Caco-2 (cell line): ENCODE results near the gene TGM1. TPM values are rescaled to one million over a fixed set of nuclear protein-coding genes. Genes with fewer than 3 reads are reported as not detected.
"Not testable (repeated sequence)": the region's sequence is repeated elsewhere in the genome, so short reads cannot be mapped to it uniquely, and the experiment has no call there.

Experiments
- BruUV-seq: library from RNA; stranded (reverse); fragments of 400-500 nt; replicated peaks from 2 replicates; lab custom pipeline; 2021; lab: Mats Ljungman, UMichigan
- CTCF ChIA-PET: fragments of 300-600 bp; sonication (Branson Sonifier 250); formaldehyde crosslinking; loops from one replicate; lab custom pipeline; 2022; ENCODE audit warnings: antibody characterized with exemption; lab: Charles Lee
- POLR2A ChIA-PET: fragments of 300-600 bp; sonication (Branson Sonifier 250); formaldehyde crosslinking; loops from one replicate; lab custom pipeline; 2022; ENCODE audit warnings: antibody characterized with exemption; lab: Charles Lee
- DNase-seq, 2 experiments: peaks; one replicate each; pipeline versions ENCODE4 v3.0.0 to v3.0.0-alpha.2; 2020 to 2022
- H3K27me3 ChIP-seq: replicated peaks from 2 replicates; pipeline ENCODE4 v1.6.0; 2011; ENCODE audit warnings: low read length; ENCODE audit not compliant: control insufficient read depth, insufficient read depth
- H3K36me3 ChIP-seq: 2 replicates; pipeline ENCODE4 v1.5.1; 2011; ENCODE audit warnings: low read length; ENCODE audit not compliant: control insufficient read depth, insufficient read depth
- H3K4me1 ChIP-seq: fragments of 250-450 bp; sonication (Bioruptor Pico); 2 replicates; pipeline ENCODE4 v1.5.1; 2020; ENCODE audit warnings: mild to moderate bottlenecking
- H3K4me3 ChIP-seq: 2 replicates; pipeline ENCODE4 v1.5.1; 2011; ENCODE audit warnings: low read depth, mild to moderate bottlenecking, control low read depth, low read length
- H3K9me3 ChIP-seq: fragments of 250-450 bp; sonication (Bioruptor Pico); 2 replicates; pipeline ENCODE4 v1.5.1; 2020; ENCODE audit warnings: mild to moderate bottlenecking, moderate library complexity
- H3K27ac Mint-ChIP-seq: one replicate; pipeline ENCODE4 v1.8.0; 2022; ENCODE audit warnings: mixed read lengths; ENCODE audit not compliant: unreplicated experiment
- H3K27me3 Mint-ChIP-seq: one replicate; pipeline ENCODE4 v1.8.0; 2022; ENCODE audit warnings: mixed read lengths; ENCODE audit not compliant: insufficient read depth, unreplicated experiment
- H3K36me3 Mint-ChIP-seq: one replicate; pipeline ENCODE4 v1.8.0; 2022; ENCODE audit warnings: mild to moderate bottlenecking, mixed read lengths; ENCODE audit not compliant: insufficient read depth, unreplicated experiment
- H3K4me1 Mint-ChIP-seq: one replicate; pipeline ENCODE4 v1.8.0; 2022; ENCODE audit warnings: low read depth, mixed read lengths; ENCODE audit not compliant: unreplicated experiment
- H3K4me3 Mint-ChIP-seq: one replicate; pipeline ENCODE4 v1.8.0; 2022; ENCODE audit warnings: mild to moderate bottlenecking, moderate library complexity, mixed read lengths; ENCODE audit not compliant: unreplicated experiment
- H3K9me3 Mint-ChIP-seq: one replicate; pipeline ENCODE4 v1.8.0; 2022; ENCODE audit warnings: mixed read lengths; ENCODE audit not compliant: unreplicated experiment
- CTCF ChIP-seq, 2 experiments: fragments of 200-600 bp in 1 of 2; IDR thresholded peaks; 1 replicate in 1 of 2; 2 replicates in 1 of 2; pipeline versions ENCODE4 v1.5.1 to v1.8.0; 2011 to 2022; ENCODE audit warnings: antibody characterized with exemption in 1 of 2, control low read depth in 1 of 2, inconsistent platforms in 1 of 2, low read depth in 1 of 2, low read length in 1 of 2, mild to moderate bottlenecking in 1 of 2, moderate library complexity in 1 of 2; ENCODE audit not compliant: insufficient read depth in 1 of 2, severe bottlenecking in 1 of 2, unreplicated experiment in 1 of 2
- intact Hi-C: fragments of 100-400 bp; cut with micrococcal nuclease; formaldehyde crosslinking; loops from one replicate; pipeline ENCODE4 v1.10.0; 2022; ENCODE audit not compliant: unreplicated experiment
- total RNA-seq: library from RNA; stranded (reverse); gene quantifications from 2 replicates; pipeline ENCODE4 v1.2.3, GENCODE V29; 2022

TGM1 gene
- total RNA-seq, 1 experiment from 2014 or later, result 5.9 TPM

GRCh38 chr14:24206260-24207103 is 56.5 kb downstream of the TGM1 start:
- H3K4me3 ChIP-seq, result no peak overlapping the region
- POLR2A ChIA-PET, result no interaction called here
- Mint-ChIP-seq H3K27me3 (no peaks in the 10 kb centered on the region), H3K27ac (no peak overlapping the region), H3K9me3 (peaks cover 15% of the 10 kb centered on the region), H3K36me3 (peaks cover 52% of the 10 kb centered on the region), H3K4me1 (no peaks in the 10 kb centered on the region), H3K4me3 (no peak overlapping the region)
- H3K9me3 ChIP-seq, result peaks cover 6% of the 10 kb centered on the region
- no peaks in the 10 kb centered on the region for H3K27me3 ChIP-seq
- peaks cover 4% of the 10 kb centered on the region for H3K36me3 ChIP-seq
- H3K4me1 ChIP-seq, result no peaks in the 10 kb centered on the region
- TF ChIP-seq CTCF (IDR thresholded peaks at IDR 0.05; ENCODE audit: insufficient read depth in 1 of 2, low read depth in 1 of 2, low read length in 1 of 2, severe bottlenecking in 1 of 2, unreplicated experiment in 1 of 2), result no peak
- DNase-seq, result no peak
- CTCF ChIA-PET, result no interaction called here
- no TSS peak for BruUV-seq
- intact Hi-C loops, result no loop called here

GRCh38 chr14:24204163-24205146 is 58.5 kb downstream of the TGM1 start:
- no peak for DNase-seq

GRCh38 chr14:24203249-24203886 is 59.6 kb downstream of the TGM1 start:
- peaks cover 21% of the 10 kb centered on the region for H3K9me3 Mint-ChIP-seq
- CTCF ChIA-PET, BruUV-seq, H3K4me1 Mint-ChIP-seq, H3K27ac Mint-ChIP-seq, intact Hi-C loops, H3K4me1 ChIP-seq, H3K27me3 ChIP-seq, H3K27me3 Mint-ChIP-seq, H3K4me3 ChIP-seq, POLR2A ChIA-PET, H3K36me3 ChIP-seq, DNase-seq, H3K4me3 Mint-ChIP-seq, H3K9me3 ChIP-seq: not testable (repeated sequence)
- peaks cover 70% of the 10 kb centered on the region for H3K36me3 Mint-ChIP-seq

More at GRCh38 chr14:24204163-24205146, 58.5 kb downstream of the TGM1 start:
- intact Hi-C loops, result no loop called here
- no TSS peak for BruUV-seq
- no peaks in the 10 kb centered on the region for H3K27me3 Mint-ChIP-seq
- H3K27ac Mint-ChIP-seq, result no peak overlapping the region
- no peak overlapping the region for H3K4me3 Mint-ChIP-seq
- Histone ChIP-seq H3K4me3 (no peak overlapping the region), H3K9me3 (peaks cover 6% of the 10 kb centered on the region), H3K36me3 (peaks cover 3% of the 10 kb centered on the region), H3K4me1 (no peaks in the 10 kb centered on the region), H3K27me3 (no peaks in the 10 kb centered on the region)
- no peak for TF ChIP-seq CTCF (IDR thresholded peaks at IDR 0.05; ENCODE audit: insufficient read depth in 1 of 2, low read depth in 1 of 2, low read length in 1 of 2, severe bottlenecking in 1 of 2, unreplicated experiment in 1 of 2)
- POLR2A ChIA-PET, result no interaction called here
- H3K4me1 Mint-ChIP-seq, result no peaks in the 10 kb centered on the region
- CTCF ChIA-PET, result interaction anchor here (0.7 kb wide), 1 partner anchor 272 kb away, joined by 4 read pairs; no protein-coding TSS in a partner anchor
- H3K9me3 Mint-ChIP-seq, result peaks cover 21% of the 10 kb centered on the region
- peaks cover 60% of the 10 kb centered on the region for H3K36me3 Mint-ChIP-seq

- CTCF ChIA-PET, POLR2A ChIA-PET: not testable (repeated sequence)
- H3K36me3 Mint-ChIP-seq, result peaks cover 62% of the 10 kb centered on the region
These were observed 60.4 kb downstream of the TGM1 start for GRCh38 chr14:24202538-24202937.

More at GRCh38 chr14:24202538-24202937, 60.4 kb downstream of the TGM1 start:
- H3K27ac Mint-ChIP-seq, H3K9me3 ChIP-seq, H3K27me3 ChIP-seq, H3K4me3 ChIP-seq, DNase-seq, H3K27me3 Mint-ChIP-seq, BruUV-seq, H3K4me3 Mint-ChIP-seq, H3K36me3 ChIP-seq, intact Hi-C loops, H3K4me1 ChIP-seq: not testable (repeated sequence)
- peaks cover 21% of the 10 kb centered on the region for H3K9me3 Mint-ChIP-seq
- peaks cover 11% of the 10 kb centered on the region for H3K4me1 Mint-ChIP-seq
